Inflammatory macrophage treated with lipopolysaccharide for 4 hours (primary cell): ENCODE results near the gene TP53TG5.
A peak's percentile ranks its signal among the peaks of the same experiment; 100 is the strongest.

Source experiments
- DNase-seq: peaks from one replicate; pipeline ENCODE4 v3.0.0-alpha.2; 2020

TP53TG5 gene

DNA sequence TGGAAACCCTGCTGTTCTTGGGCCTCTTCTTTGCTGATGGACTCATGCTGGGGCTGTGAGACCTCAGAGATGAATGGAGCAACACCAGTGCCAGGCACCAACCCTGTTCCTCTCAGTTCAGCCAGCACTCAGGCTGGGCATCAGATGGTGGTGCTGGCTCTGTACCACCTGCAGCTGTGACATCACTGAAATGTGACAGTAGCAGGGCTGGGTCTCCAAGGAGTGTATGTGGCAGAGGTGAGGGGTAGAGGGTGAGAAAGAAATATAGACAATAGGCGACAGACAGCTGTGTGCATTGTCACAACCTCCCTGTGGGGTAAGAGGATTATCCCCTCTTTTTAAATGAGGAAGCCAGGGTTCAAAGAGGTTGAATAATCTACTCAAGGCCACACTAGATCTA is at the start of gene TP53TG5:
Gene TP53TG5 (minus strand): TSS at position 135 of the 400 bp plus-strand sequence. CDS start 89 bp downstream, at position 46.
- no peak for DNase-seq

DNA sequence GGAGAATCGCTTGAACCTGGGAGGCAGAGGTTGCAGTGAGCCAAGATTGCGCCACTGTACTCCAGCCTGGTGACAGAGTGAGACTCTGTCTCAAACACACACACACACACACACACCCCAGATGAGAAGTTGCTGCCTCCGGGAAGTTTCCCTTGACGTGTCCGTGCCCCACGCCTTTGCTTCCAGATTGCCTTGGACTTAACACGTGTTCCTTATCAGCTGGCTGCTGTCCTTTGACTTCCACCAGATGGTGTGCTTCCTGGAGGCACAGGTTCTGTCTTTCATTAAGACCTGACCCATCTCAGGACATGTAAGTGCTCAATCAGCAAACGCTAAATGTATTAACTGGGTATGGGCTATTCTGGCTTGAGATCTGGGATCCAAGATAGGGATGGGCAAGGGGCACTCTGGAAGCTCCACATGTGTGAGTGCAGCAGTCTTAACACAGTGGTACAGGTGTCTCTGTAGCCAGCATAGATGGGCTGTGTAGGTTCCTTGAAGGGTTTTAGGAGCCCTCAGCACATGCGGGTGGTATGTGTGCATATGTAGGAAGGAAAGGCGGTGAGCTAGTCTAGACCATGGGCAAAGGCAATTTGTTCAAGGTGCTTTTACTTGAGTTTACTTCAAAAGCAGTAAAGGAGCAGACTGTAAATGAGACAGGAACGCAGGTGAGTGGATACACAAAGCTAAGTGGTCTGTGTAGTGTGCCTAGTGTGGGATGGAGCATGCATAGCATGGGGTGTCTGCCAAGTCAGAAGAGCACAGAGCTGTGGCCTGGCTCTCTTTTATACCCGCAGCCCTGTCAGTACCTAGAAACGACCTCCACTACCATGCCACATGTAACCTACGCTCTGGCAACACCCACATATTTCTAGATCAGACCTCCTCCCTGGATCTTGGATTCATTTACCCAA is 49.4 kb upstream of the TP53TG5 start:
- no peak for DNase-seq

- no peak for DNase-seq
These were observed 48.3 kb upstream of the TP53TG5 start for GRCh38 chr20:45426320-45427016.

- no peak for DNase-seq
These were observed 47.4 kb upstream of the TP53TG5 start for GRCh38 chr20:45425561-45425960.

DNA sequence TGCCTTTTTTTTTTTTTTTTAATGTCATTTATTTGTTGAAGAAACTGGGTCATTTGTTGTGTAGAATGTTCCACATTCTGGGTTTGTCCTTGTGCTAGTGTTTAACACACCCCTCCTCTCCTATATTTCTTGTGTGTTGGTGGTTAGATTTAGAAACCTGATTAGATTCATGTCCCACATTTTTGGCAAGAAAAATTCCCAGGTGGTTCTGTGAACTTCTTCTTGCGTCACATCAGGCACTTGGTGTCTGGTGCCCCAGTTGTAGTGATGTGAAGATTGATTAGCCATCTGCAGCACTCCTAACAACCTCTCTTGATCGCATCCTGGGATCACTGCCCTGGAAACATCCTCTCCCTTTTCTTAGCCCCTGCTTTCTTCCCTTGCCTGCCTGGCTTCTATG is 45.6 kb upstream of the TP53TG5 start:
- no peak for DNase-seq

- DNase-seq, result no peak
These were observed 42.0 kb upstream of the TP53TG5 start for GRCh38 chr20:45420125-45420524.

DNA sequence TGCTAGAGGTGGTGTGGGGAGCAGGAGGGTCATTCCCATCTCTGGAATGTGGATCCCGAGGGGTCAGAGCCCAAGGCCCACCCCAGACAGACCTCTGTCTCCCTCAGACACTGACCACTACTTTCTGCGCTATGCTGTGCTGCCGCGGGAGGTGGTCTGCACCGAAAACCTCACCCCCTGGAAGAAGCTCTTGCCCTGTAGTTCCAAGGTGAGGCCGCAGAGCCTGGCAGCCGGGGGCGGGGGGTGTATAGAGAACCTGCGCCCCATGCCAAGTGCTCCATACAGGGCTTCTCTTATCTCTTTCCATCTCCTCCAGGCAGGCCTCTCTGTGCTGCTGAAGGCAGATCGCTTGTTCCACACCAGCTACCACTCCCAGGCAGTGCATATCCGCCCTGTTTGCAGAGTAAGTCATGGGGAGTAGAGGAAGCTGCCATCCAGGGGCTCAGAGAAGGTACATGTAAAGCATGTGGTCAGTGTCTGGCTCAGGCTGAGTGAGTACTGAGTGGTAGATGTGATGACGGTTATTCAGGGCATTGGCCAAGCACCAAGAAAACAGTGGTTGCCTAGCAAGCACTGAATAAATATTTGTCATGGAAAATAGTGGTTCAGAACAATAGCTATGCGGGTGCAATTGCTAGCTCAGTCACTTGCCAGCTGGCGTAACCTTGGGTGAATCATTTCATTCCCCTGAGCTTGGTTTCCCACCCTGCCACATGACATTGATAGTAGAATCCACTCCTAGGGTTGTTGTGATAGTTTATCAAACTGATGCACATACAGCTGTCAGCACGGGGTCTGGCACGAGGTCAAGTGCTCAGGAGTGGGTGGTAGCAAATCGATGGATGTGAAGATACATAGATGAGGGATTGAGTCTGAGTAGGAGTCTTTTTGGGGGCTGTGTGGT is 41.3 kb upstream of the TP53TG5 start:
- no peak for DNase-seq

DNA sequence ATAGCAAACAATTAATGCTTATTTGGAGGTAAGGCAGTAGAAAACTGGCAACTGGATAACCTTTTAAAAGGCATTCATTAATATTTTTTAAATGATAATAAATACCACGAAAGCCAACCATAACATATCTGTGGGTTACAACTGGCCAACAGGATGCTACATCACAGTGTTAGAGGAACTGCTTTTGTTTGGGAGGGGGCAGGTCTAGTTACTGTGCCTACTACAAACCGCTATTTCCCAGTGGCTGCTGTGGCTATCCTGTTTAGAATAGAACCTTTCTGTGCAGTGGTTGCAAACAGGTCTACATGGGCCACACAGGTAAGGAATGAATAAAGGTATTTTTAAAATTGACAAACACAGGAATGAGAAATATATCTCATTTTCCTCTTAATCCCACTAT is 38.8 kb upstream of the TP53TG5 start:
- DNase-seq, result no peak

DNA sequence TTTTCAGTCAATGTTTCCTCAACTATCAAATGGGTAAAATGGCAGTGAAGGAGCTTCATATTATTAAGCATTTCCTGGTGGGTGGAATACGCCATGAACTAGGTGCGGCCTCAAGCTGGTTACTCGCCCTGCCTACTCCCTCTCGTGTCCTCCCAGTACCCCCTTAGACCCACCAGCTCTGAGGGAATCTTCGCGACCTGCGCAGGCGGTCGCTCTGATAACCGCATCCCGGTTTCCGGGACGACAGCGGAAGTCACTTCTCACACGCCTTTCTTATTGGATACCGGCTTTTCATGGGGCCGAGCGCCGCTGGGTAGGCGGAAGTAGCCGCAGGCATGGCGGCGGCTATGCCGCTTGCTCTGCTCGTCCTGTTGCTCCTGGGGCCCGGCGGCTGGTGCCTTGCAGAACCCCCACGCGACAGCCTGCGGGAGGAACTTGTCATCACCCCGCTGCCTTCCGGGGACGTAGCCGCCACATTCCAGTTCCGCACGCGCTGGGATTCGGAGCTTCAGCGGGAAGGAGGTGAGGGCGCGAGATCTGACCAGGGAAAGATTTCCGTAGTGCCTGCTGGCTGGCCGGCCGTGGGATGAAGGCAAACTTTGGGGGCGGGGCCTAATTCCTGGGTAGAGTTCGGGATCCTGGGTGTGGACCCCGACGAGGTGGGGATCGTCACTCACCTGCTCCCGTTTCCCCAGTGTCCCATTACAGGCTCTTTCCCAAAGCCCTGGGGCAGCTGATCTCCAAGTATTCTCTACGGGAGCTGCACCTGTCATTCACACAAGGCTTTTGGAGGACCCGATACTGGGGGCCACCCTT is 37.9 kb upstream of the TP53TG5 start, which contains the start of gene PIGT:
Gene PIGT (plus strand): TSS at position 320 of the 816 bp plus-strand sequence. CDS start 16 bp downstream, at position 336.
- DNase-seq, result peak; percentile 90

DNA sequence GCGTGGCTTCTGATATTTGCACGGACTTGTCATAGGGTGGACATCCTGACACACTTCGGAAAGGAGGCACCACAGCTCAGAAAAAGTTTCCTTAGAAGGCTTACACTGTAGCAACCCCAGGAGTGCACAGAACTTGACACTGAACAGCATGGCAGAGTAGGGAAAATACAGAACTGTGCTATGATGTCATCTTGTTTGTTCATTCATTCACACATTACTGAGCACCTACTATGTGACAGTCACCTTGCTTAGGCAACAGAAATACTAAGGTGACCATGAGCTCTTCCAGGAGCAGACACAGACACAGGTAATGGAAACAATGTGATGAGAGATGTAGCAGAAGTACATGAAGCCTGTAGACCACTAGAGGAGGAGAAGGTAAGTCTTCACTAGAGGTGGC is 35.4 kb upstream of the TP53TG5 start:
- DNase-seq, result no peak

GRCh38 chr20:45412653-45413052 is 34.5 kb upstream of the TP53TG5 start:
- DNase-seq, result no peak

DNA sequence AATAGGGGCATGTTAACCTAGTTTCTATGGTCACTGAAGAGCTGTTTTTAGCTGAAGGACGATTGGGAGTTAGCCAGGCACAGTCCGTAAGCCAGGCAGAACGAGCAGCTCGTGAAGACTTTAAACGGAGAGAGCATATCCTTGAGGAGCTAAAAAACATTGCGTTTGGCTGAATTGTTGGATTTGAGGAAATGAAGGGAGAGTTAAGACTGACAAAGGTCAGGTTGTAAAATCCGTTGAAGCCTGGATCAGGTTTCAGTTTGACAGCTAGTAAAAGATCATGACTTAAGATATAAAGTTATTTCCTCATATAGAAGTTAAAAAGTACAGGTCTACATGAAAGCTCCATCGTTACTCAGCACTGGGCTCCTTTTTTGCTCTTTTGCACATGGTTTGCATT is 32.8 kb upstream of the TP53TG5 start:
- no peak for DNase-seq

DNA sequence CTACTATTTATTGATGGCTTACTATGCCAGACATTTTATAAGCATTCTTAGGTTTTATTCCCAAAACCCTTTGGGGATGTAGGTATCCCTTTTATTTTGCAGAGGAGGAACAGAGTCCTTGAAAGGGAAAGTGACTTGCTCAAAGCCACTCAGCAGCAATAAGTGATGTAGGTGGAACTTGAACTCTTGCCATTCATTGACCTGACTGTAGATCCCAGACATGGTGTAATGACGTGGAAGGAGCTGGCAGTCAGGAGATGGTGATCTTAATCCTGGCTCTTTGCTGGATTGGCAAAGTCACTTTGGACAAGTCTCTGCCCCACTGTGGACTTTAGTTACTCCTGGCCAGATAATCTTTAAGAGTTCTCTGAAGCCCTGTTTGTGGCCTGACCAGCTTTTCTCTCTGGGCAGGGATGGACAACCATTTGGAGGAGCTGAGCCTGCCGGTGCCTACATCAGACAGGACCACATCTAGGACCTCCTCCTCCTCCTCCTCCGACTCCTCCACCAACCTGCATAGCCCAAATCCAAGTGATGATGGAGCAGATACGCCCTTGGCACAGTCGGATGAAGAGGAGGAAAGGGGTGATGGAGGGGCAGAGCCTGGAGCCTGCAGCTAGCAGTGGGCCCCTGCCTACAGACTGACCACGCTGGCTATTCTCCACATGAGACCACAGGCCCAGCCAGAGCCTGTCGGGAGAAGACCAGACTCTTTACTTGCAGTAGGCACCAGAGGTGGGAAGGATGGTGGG is 31.6 kb upstream of the TP53TG5 start:
- DNase-seq, result peak; percentile 57

- peak; percentile 84 for DNase-seq
These were observed 30.6 kb upstream of the TP53TG5 start for GRCh38 chr20:45408646-45409213.

GRCh38 chr20:45407783-45408645 is 29.9 kb upstream of the TP53TG5 start, which contains the start of gene DBNDD2:
DBNDD2 (plus strand) TSS chr20:45408289; CDS start chr20:45408468, 179 bp downstream.
- DNase-seq, result no peak

DNA sequence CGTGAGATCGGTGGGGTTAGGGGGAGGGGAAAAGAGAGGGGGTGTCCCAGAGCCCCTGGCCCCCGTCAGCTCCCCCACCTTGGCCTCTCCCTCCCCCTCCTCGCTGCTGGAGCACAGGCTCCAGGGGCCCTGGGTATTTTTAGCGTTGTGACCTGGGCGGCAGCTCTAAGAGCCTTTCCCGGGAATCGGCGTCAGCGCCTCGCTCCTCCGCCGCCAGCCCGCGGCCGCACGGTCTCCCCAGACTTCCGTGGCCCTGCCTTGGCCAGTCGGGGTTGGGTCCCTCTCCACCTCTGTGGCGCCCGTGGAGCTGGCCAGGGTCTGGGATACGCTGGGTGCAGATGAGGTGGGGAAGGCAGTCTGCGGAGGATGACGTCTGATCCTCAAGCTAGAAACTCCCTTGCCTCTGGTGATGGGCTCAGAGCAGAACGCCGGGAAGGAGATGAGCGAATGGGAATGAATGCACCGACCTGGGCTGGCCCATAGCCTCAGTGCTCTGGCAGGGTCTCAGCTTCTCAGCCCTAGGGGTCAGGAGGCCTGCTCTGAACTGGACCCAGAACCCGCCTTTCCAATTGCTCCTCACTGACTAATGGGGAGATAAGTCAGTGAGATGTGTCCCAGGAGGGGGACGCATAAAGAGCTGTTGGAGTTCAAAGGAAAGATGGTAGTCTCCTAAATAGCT is 29.1 kb upstream of the TP53TG5 start:
- DNase-seq, result no peak

DNA sequence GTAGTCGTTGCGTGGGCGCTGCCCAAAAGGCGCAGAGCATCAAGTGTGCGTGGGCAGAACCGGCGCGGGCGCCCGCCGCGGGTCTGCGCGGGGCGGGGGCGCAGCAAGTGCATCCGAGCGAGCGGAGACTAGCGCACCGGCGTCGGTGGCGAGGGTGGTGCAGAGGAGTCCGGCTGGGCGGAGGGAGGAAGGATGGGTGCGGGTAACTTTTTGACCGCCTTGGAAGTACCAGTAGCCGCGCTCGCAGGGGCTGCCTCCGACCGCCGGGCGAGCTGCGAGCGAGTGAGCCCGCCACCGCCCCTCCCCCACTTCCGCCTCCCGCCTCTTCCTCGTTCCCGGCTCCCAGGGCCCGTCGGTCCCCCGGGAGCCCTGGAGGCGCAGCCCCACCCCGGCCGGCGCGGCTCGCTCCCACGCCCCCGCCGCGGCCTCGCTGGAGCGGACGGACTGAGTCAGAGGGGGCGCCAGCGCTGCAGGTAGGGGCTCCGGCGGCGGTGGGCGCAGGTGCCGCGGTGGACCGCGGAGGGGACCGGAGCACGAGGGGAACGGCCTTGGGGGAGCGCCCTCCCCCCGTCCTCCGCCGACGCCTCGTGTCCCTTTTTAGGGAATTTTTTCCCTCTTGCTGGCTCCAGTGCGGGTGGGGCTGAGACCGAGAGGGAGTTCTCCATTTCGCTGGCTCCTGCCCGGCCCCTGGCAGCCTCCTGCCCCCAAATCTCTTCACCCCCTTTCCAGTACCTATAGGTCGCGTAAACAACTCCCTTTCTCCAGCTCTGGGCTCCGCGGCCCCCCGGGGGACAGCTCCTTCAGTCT is 28.3 kb upstream of the TP53TG5 start:
- DNase-seq, result peak; percentile 28

DNA sequence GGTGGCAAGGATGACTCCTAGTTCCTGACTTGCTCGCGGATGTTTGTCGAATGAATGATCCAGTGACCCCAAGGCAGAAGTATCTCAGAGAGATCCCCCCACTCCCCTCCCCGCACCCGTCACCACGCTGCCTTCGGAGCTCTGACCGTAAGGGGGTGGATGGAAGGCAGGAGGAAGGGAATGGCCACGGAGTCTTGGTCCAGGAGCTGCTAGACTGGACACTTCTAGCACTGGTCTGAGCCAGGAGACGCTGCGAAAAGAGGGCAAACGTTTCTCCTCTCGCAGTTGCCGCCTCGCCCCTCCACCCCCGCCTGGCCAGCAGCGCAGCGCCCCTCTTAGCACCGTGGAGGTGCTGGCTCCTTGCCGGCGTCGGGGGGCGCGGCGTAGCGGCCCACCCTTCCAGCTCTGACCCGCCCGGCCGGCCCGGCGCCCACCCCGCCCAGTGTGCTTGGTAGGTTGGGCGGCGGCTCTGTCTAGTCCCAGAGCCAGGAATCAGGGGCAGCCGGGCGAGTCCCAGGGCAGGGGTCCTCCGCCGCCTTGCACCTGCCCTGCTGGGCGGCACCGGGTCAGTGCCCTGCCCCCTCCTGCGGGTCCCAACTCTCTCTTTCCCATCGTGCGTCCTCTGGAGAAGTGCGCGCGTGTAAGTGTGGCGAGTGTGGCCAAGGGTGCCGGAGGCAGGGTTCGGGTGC is 27.6 kb upstream of the TP53TG5 start:
- DNase-seq, result no peak
